Measurements from ENCODE around the gene MAPK8.

- TF ChIP-seq CTCF (IDR thresholded peaks at IDR 0.05) (no peak), POLR2A (IDR thresholded peaks at IDR 0.05) (no peak), EP300 (IDR thresholded peaks at IDR 0.05; ENCODE audit: low read depth) (no peak)
These were observed 147.2 kb downstream of the MAPK8 start for GRCh38 chr10:48453451-48454301.

All from transverse colon (tissue), 3 donors.